Measurements from ENCODE around the gene MEIS1. TPM values are rescaled to one million over a fixed set of nuclear protein-coding genes. Genes with fewer than 3 reads are reported as not detected.

MEIS1 gene
- total RNA-seq, 1 experiment from 2014 or later, result 4.1 TPM

GRCh38 chr2:66576311-66576560, 141.3 kb downstream of the MEIS1 start:
- ChIA-PET CTCF (interaction anchor here (1.0 kb wide), 1 partner anchor 147 kb away, joined by 4 read pairs; no protein-coding TSS in a partner anchor), POLR2A (ENCODE audit: unreplicated experiment) (no interaction called here)
- no TSS peak for BruUV-seq (replicated peaks)
- TF ChIP-seq EZH2phosphoT487 (IDR thresholded peaks at IDR 0.05; ENCODE audit: borderline replicate concordance, low read length) (no peak), CTCF (conservative IDR thresholded peaks at IDR 0.05; ENCODE audit: low read depth, low read length) (no peak), EZH2 (IDR thresholded peaks at IDR 0.05; ENCODE audit: low read length, unreplicated experiment) (no peak)
- H3K27ac ChIP-seq (ENCODE audit: low read length), result no peak overlapping the region
- DNase-seq, result no peak
- H3K36me3 ChIP-seq (ENCODE audit: low read depth, low read length), result no peaks in the 10 kb centered on the region
- peak; percentile 12 for ATAC-seq
- peaks cover 17% of the 10 kb centered on the region for H3K4me1 ChIP-seq (ENCODE audit: insufficient read depth, low read length)
- no peaks in the 10 kb centered on the region for H3F3A ChIP-seq (ENCODE audit: low read length, unreplicated experiment)
- H3K79me2 ChIP-seq (ENCODE audit: low read length), result no peaks in the 10 kb centered on the region
- H3K9me2 ChIP-seq (replicated peaks; ENCODE audit: low read length), result no peaks in the 10 kb centered on the region
- H3K9me3 ChIP-seq (ENCODE audit: low read length), result no peaks in the 10 kb centered on the region
- no peaks in the 10 kb centered on the region for H4K20me1 ChIP-seq (ENCODE audit: low read length)
- peak overlapping the region; percentile 76 for H3K4me3 ChIP-seq (ENCODE audit: low read length)
- H2AFZ ChIP-seq (ENCODE audit: low read length), result peak overlapping the region; percentile 78
- H3K4me2 ChIP-seq (ENCODE audit: low read length), result peak overlapping the region; percentile 98
- H3K27me3 ChIP-seq (ENCODE audit: low read length), result peaks cover 50% of the 10 kb centered on the region
- intact Hi-C loops (cut with micrococcal nuclease), result loop anchor here (5.0 to 10.0 kb wide), 7 partner anchors 649 to 1271 kb away; partner anchors contain the start of gene ETAA1
- H3K9ac ChIP-seq (ENCODE audit: low read length), result 0 out of 2 replicates have a peak overlapping the region, but pooled peaks have one; percentile 1

GRCh38 chr2:66576561-66577320, 141.8 kb downstream of the MEIS1 start:
- H3K36me3 ChIP-seq (ENCODE audit: low read depth, low read length), result no peaks in the 10 kb centered on the region
- peaks cover 54% of the 10 kb centered on the region for H3K27me3 ChIP-seq (ENCODE audit: low read length)
- no peak overlapping the region for H3K27ac ChIP-seq (ENCODE audit: low read length)
- TF ChIP-seq CTCF (conservative IDR thresholded peaks at IDR 0.05; ENCODE audit: low read depth, low read length) (no peak; the same call in 1 of the 2 replicates), EZH2 (IDR thresholded peaks at IDR 0.05; ENCODE audit: low read length, unreplicated experiment) (no peak), EZH2phosphoT487 (IDR thresholded peaks at IDR 0.05; ENCODE audit: borderline replicate concordance, low read length) (no peak)
- peak; percentile 39 for DNase-seq
- H3K9me3 ChIP-seq (ENCODE audit: low read length), result no peaks in the 10 kb centered on the region
- H4K20me1 ChIP-seq (ENCODE audit: low read length), result no peaks in the 10 kb centered on the region
- H3F3A ChIP-seq (ENCODE audit: low read length, unreplicated experiment), result no peaks in the 10 kb centered on the region
- peak overlapping the region; percentile 78 for H2AFZ ChIP-seq (ENCODE audit: low read length)
- intact Hi-C loops (cut with micrococcal nuclease), result loop anchor here (5.0 to 10.0 kb wide), 7 partner anchors 648 to 1271 kb away; partner anchors contain the start of gene ETAA1
- 0 out of 2 replicates have a peak overlapping the region, but pooled peaks have one; percentile 1 for H3K9ac ChIP-seq (ENCODE audit: low read length)
- H3K4me1 ChIP-seq (ENCODE audit: insufficient read depth, low read length), result peaks cover 17% of the 10 kb centered on the region
- ChIA-PET POLR2A (ENCODE audit: unreplicated experiment) (no interaction called here), CTCF (interaction anchor here (1.0 kb wide), 1 partner anchor 148 kb away, joined by 4 read pairs; no protein-coding TSS in a partner anchor)
- no TSS peak for BruUV-seq (replicated peaks)
- H3K4me3 ChIP-seq (ENCODE audit: low read length), result peak overlapping the region; percentile 76
- no peaks in the 10 kb centered on the region for H3K79me2 ChIP-seq (ENCODE audit: low read length)
- peak; percentile 53 for ATAC-seq
- H3K4me2 ChIP-seq (ENCODE audit: low read length), result peak overlapping the region; percentile 98
- no peaks in the 10 kb centered on the region for H3K9me2 ChIP-seq (replicated peaks; ENCODE audit: low read length)
